ENCODE data around the gene LORICRIN. TPM values are rescaled to one million over a fixed set of nuclear protein-coding genes. Genes with fewer than 3 reads are reported as not detected.

Gene LORICRIN
- total RNA-seq, 1 donor from 2014 or later = not detected

DNA sequence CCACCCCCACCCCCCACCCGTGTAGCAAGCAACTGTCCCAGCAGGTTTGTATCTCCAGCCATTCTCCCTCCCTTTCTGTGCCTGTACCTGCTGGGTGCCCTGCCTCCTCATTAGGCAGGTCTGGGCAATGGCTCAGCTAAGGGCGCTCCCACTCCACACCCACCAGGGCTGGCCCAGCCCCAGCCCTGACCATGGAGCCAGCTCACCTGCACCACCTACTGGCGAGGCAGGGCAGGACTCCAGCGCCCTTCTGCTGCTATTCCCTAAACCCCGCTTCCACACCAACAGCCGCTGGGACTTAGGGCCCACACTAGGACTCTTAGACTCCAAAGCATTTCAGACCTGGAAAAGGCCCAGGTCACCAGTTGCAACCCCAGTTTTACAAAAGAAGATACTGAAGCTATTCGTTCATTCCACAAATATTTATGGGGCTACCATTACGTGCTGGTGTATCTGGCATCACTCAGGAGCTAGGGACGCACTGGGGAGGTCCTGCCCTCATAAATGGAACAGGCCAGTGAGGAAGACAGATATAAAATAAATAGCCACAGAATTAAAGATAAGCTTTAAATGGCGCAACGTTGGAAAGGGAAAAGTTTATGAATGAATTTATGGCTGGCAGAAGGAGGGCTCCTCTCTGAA lies 29.3 kb downstream of the LORICRIN start:
- Histone ChIP-seq H3K27me3 (ENCODE audit: low read depth) (peaks cover 92% of the 10 kb centered on the region), H3K4me3 (no peak overlapping the region), H3K27ac (replicated peaks) (no peak overlapping the region), H3K4me1 (no peaks in the 10 kb centered on the region), H3K36me3 (no peaks in the 10 kb centered on the region), H3K9me3 (replicated peaks) (no peaks in the 10 kb centered on the region)
- intact Hi-C loops (cut with micrococcal nuclease) = no loop called here
- TF ChIP-seq, protein P1, sequence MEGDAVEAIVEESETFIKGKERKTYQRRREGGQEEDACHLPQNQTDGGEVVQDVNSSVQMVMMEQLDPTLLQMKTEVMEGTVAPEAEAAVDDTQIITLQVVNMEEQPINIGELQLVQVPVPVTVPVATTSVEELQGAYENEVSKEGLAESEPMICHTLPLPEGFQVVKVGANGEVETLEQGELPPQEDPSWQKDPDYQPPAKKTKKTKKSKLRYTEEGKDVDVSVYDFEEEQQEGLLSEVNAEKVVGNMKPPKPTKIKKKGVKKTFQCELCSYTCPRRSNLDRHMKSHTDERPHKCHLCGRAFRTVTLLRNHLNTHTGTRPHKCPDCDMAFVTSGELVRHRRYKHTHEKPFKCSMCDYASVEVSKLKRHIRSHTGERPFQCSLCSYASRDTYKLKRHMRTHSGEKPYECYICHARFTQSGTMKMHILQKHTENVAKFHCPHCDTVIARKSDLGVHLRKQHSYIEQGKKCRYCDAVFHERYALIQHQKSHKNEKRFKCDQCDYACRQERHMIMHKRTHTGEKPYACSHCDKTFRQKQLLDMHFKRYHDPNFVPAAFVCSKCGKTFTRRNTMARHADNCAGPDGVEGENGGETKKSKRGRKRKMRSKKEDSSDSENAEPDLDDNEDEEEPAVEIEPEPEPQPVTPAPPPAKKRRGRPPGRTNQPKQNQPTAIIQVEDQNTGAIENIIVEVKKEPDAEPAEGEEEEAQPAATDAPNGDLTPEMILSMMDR (IDR thresholded peaks at IDR 0.05; ENCODE audit: borderline replicate concordance) = peak; percentile 12
- no peak for DNase-seq

DNA sequence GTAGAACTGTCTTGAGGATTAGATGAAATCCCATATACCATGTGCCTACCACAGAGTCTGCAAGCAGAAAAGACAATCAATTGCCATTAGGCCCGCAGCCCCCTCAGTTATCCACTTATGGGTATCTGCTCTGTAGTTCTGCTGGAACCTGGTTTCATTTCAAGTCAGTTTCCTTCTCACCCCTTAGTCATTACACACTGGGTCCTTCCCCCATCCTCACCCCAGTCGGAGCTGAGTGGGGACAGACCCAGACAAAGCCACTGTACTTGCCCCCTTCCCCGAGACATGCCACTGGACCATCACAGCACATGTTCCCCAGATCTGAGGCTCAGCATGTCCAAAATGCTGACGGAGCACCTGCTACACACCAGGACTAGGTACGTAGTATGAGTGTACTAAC lies 32.0 kb downstream of the LORICRIN start:
- no peaks in the 10 kb centered on the region for H3K36me3 ChIP-seq
- no peak overlapping the region for H3K27ac ChIP-seq (replicated peaks)
- DNase-seq = no peak
- H3K4me3 ChIP-seq = no peak overlapping the region
- no peaks in the 10 kb centered on the region for H3K9me3 ChIP-seq (replicated peaks)
- TF ChIP-seq, protein P1 (IDR thresholded peaks at IDR 0.05; ENCODE audit: borderline replicate concordance) = no peak
- H3K4me1 ChIP-seq = no peaks in the 10 kb centered on the region
- H3K27me3 ChIP-seq (ENCODE audit: low read depth) = peaks cover 94% of the 10 kb centered on the region
- intact Hi-C loops (cut with micrococcal nuclease) = no loop called here

- intact Hi-C loops (cut with micrococcal nuclease) = no loop called here
- Histone ChIP-seq H3K4me3 (no peak overlapping the region), H3K27me3 (ENCODE audit: low read depth) (peaks cover 93% of the 10 kb centered on the region), H3K36me3 (no peaks in the 10 kb centered on the region), H3K27ac (replicated peaks) (no peak overlapping the region), H3K9me3 (replicated peaks) (no peaks in the 10 kb centered on the region), H3K4me1 (no peaks in the 10 kb centered on the region)
- TF ChIP-seq, protein P1 (IDR thresholded peaks at IDR 0.05; ENCODE audit: borderline replicate concordance) = no peak
- DNase-seq = no peak
Measured at GRCh38 chr1:153292185-153292584, 32.7 kb downstream of the LORICRIN start.

- Histone ChIP-seq H3K36me3 (no peaks in the 10 kb centered on the region), H3K27me3 (ENCODE audit: low read depth) (peaks cover 91% of the 10 kb centered on the region), H3K9me3 (replicated peaks) (no peaks in the 10 kb centered on the region), H3K27ac (replicated peaks) (no peak overlapping the region), H3K4me3 (no peak overlapping the region), H3K4me1 (no peaks in the 10 kb centered on the region)
- TF ChIP-seq, protein P1 (IDR thresholded peaks at IDR 0.05; ENCODE audit: borderline replicate concordance) = no peak
- no peak for DNase-seq
- intact Hi-C loops (cut with micrococcal nuclease) = no loop called here
Measured at GRCh38 chr1:153292740-153293479, 33.4 kb downstream of the LORICRIN start.

- TF ChIP-seq, protein P1 (IDR thresholded peaks at IDR 0.05; ENCODE audit: borderline replicate concordance) = no peak
- Histone ChIP-seq H3K27me3 (ENCODE audit: low read depth) (peaks cover 88% of the 10 kb centered on the region), H3K36me3 (no peaks in the 10 kb centered on the region), H3K27ac (replicated peaks) (no peak overlapping the region), H3K4me3 (no peak overlapping the region), H3K9me3 (replicated peaks) (no peaks in the 10 kb centered on the region), H3K4me1 (no peaks in the 10 kb centered on the region)
- DNase-seq = no peak
- intact Hi-C loops (cut with micrococcal nuclease) = no loop called here
Measured at GRCh38 chr1:153293480-153293775, 33.9 kb downstream of the LORICRIN start.

All from left ventricle myocardium inferior (tissue), 1 donor.